ENCODE results near the gene BCL2L15. TPM values are rescaled to one million over a fixed set of nuclear protein-coding genes. Genes with fewer than 3 reads are reported as not detected.

Gene BCL2L15
- total RNA-seq, 1 donor from 2014 or later, result not detected

DNA sequence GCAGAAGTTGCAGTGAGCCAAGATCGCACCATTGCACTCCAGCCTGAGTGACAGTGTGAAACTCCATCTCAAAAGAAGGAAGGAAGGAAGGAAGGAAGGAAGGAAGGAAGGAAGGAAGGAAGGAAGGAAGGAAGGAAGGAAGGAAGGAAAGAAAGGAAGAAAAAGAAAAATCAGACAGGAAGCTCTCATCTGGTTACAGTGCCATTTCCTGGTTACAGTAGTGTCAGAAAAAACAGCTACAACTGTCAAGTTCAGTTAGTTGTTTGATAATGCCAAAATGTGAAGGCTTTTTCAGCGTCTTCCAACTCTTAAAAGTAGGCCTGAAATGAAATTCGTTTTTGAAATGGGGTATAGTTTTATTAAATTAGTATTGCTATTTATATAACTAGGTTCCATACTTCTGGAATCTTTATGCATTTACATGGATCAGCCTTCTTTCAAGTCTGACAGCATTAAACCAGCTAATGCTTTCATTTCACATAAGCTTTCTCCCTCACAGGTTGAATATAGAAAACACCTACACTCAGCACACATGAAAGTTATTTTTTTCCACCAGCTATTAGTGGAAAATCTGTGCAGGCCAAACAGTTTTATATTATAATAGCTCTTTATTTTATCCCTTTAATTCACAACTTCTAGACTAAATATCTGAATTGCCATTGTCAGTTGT, 37.1 kb downstream of the BCL2L15 start:
- intact Hi-C loops (cut with micrococcal nuclease), result no loop called here
- no peak for DNase-seq
- Histone ChIP-seq H3K27ac (replicated peaks) (no peak overlapping the region), H3K4me3 (no peak overlapping the region), H3K4me1 (no peaks in the 10 kb centered on the region), H3K9me3 (replicated peaks) (peaks cover 10% of the 10 kb centered on the region), H3K36me3 (no peaks in the 10 kb centered on the region), H3K27me3 (ENCODE audit: low read depth) (no peaks in the 10 kb centered on the region)
- TF ChIP-seq, protein P1, sequence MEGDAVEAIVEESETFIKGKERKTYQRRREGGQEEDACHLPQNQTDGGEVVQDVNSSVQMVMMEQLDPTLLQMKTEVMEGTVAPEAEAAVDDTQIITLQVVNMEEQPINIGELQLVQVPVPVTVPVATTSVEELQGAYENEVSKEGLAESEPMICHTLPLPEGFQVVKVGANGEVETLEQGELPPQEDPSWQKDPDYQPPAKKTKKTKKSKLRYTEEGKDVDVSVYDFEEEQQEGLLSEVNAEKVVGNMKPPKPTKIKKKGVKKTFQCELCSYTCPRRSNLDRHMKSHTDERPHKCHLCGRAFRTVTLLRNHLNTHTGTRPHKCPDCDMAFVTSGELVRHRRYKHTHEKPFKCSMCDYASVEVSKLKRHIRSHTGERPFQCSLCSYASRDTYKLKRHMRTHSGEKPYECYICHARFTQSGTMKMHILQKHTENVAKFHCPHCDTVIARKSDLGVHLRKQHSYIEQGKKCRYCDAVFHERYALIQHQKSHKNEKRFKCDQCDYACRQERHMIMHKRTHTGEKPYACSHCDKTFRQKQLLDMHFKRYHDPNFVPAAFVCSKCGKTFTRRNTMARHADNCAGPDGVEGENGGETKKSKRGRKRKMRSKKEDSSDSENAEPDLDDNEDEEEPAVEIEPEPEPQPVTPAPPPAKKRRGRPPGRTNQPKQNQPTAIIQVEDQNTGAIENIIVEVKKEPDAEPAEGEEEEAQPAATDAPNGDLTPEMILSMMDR (IDR thresholded peaks at IDR 0.05; ENCODE audit: borderline replicate concordance), result no peak

DNA sequence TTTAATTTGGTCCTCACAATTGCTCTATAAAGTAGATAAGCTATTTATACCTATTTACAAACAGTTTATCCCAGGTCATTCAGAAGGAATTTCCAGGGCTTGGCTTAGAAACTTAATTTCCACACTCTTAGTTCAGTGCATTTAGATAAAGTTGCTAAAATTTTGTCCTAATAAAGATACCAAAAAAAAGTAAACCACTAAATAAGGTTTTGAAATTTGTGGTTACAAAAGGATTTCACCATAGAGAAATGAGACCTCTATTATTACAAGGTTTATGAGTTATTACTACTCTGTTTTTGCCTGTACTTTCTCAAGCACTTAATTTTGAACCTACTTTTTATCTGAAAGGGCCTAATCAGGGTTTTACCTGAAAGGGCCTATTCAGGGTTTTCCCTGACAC, 38.3 kb downstream of the BCL2L15 start:
- Histone ChIP-seq H3K9me3 (replicated peaks) (peaks cover 10% of the 10 kb centered on the region), H3K4me1 (no peaks in the 10 kb centered on the region), H3K4me3 (no peak overlapping the region), H3K36me3 (no peaks in the 10 kb centered on the region), H3K27me3 (ENCODE audit: low read depth) (no peaks in the 10 kb centered on the region), H3K27ac (replicated peaks) (no peak overlapping the region)
- intact Hi-C loops (cut with micrococcal nuclease), result no loop called here
- TF ChIP-seq, protein P1 (IDR thresholded peaks at IDR 0.05; ENCODE audit: borderline replicate concordance), result no peak
- DNase-seq, result no peak

DNA sequence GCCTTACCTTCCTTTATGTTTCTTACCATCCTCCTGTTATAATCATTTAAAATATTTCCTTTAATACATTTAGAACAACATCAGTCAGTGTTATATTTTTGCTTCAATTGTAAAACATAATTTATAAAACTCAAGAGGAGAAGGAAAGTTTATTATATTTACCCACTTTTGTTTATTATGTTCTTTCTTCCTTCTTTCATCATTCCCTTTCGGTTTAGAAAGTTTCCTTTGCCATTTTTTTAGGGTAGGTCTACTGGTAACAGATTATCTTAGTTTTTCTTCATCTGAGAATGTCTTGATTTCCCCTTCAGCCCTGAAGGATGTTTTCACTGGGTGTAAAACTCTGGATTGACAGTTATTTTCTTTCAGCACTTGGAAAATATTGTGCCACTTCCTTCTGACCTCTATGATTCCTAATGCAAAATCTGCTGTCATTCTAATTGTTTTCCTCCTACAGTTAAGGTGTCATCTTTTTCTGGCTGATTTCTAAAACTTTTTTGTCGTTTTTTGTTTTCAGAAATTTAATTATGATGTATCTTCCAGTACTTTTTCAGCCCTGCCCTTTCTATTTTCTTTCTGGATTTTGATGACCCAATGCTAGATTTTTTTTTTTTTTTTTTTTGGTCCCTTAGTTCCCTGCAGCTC, 40.9 kb downstream of the BCL2L15 start:
- TF ChIP-seq, protein P1 (IDR thresholded peaks at IDR 0.05; ENCODE audit: borderline replicate concordance), result no peak

DNA sequence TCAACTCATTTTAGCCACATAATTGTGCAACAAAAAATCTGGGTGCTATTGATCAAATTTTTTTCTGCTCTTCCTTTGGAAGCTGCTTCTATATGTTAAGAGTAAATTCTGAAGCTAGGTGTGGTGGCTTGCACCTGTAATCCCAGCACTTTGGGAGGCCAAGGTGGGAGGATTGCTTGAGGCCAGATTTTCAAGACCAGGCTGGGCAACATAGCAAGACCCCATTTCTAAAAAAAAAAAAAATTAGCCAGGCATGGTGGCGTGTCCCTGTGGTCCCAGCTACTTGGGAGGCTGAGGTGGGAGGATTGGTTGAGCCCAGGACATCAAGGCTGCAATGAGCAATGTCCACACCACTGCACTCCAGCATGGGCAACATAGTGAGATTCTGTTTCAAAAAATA, 50.8 kb downstream of the BCL2L15 start:
- no peak for DNase-seq
- Histone ChIP-seq H3K36me3 (no peaks in the 10 kb centered on the region), H3K4me1 (no peaks in the 10 kb centered on the region), H3K27me3 (ENCODE audit: low read depth) (peaks cover 3% of the 10 kb centered on the region), H3K4me3 (no peak overlapping the region), H3K27ac (replicated peaks) (no peak overlapping the region), H3K9me3 (replicated peaks) (no peaks in the 10 kb centered on the region)
- TF ChIP-seq, protein P1 (IDR thresholded peaks at IDR 0.05; ENCODE audit: borderline replicate concordance), result no peak
- intact Hi-C loops (cut with micrococcal nuclease), result no loop called here

More for the DNA sequence above, 40.9 kb downstream of the BCL2L15 start:
- H3K27ac ChIP-seq (replicated peaks), result no peak overlapping the region
- no peak overlapping the region for H3K4me3 ChIP-seq
- H3K9me3 ChIP-seq (replicated peaks), result peaks cover 10% of the 10 kb centered on the region
- DNase-seq, result no peak
- no peaks in the 10 kb centered on the region for H3K36me3 ChIP-seq
- H3K27me3 ChIP-seq (ENCODE audit: low read depth), result no peaks in the 10 kb centered on the region
- intact Hi-C loops (cut with micrococcal nuclease), result no loop called here
- H3K4me1 ChIP-seq, result no peaks in the 10 kb centered on the region

DNA sequence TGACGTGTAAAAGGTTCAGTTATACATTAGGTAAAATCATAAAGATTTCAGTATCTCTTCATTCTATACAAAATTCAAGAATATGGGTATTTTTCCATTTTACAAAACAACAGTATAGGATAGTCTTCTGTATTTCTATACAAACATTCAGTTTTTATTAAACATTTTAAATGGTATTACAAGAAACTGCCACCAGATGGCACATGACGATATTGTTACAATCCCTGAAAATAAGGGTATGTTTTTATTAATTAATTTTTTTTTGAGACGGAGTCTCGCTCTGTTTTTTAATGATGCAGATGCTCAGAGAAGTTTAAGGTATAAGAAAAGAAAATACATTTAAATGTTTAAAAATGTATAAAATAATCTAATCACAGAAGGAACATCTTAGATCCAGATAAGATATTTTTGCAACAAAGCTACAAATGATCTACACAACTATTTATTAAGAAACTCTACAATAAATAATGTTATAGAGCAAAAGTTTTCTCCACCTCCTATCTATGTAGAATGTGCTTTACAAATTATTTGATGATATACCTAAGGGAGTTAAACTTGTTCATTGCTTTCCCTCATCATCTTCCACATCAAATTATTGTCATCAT, 51.6 kb downstream of the BCL2L15 start:
- H3K27ac ChIP-seq (replicated peaks), result no peak overlapping the region
- H3K27me3 ChIP-seq (ENCODE audit: low read depth), result peaks cover 3% of the 10 kb centered on the region
- no peak overlapping the region for H3K4me3 ChIP-seq
- TF ChIP-seq, protein P1 (IDR thresholded peaks at IDR 0.05; ENCODE audit: borderline replicate concordance), result peak; percentile 74
- H3K4me1 ChIP-seq, result no peaks in the 10 kb centered on the region
- no peaks in the 10 kb centered on the region for H3K36me3 ChIP-seq
- DNase-seq, result no peak
- intact Hi-C loops (cut with micrococcal nuclease), result no loop called here
- H3K9me3 ChIP-seq (replicated peaks), result no peaks in the 10 kb centered on the region

Measured in left ventricle myocardium inferior (tissue), 1 donor.